T1000 (cell line): ENCODE data around the gene RPL19.
A peak's percentile ranks its signal among the peaks of the same experiment; 100 is the strongest.
"Not testable (repeated sequence)": the region's sequence is repeated elsewhere in the genome, so short reads cannot be mapped to it uniquely, and the experiment has no call there.

Source experiments
- DNase-seq: peaks from one replicate; lab custom pipeline; 2025; ENCODE audit warnings: mixed read lengths; lab: John Stamatoyannopoulos, UW

Gene RPL19

GRCh38 chr17:39200070-39200879 lies at the start of gene RPL19:
RPL19 (plus strand) TSS chr17:39200283; CDS start chr17:39200345, 62 bp downstream.
- peak; percentile 80 for DNase-seq

GRCh38 chr17:39150795-39151149 lies 49.3 kb upstream of the RPL19 start:
- DNase-seq: no peak

GRCh38 chr17:39151150-39151942 lies 48.7 kb upstream of the RPL19 start, which contains the start of gene PLXDC1:
PLXDC1 (minus strand) TSS chr17:39151637; CDS start chr17:39151437, 200 bp downstream.
- DNase-seq: no peak

- DNase-seq: no peak
Observed at GRCh38 chr17:39151943-39152818, 47.9 kb upstream of the RPL19 start.

GRCh38 chr17:39153599-39154051 lies 46.5 kb upstream of the RPL19 start:
- DNase-seq: peak; percentile 93

GRCh38 chr17:39155654-39156053 lies 44.4 kb upstream of the RPL19 start:
- DNase-seq: no peak

GRCh38 chr17:39156491-39156890 lies 43.6 kb upstream of the RPL19 start:
- no peak for DNase-seq

- DNase-seq: no peak
Observed at GRCh38 chr17:39158623-39159022, 41.5 kb upstream of the RPL19 start.

- no peak for DNase-seq
Observed at GRCh38 chr17:39161962-39162361, 38.1 kb upstream of the RPL19 start.

- peak; percentile 46 for DNase-seq
Observed at GRCh38 chr17:39164675-39165143, 35.4 kb upstream of the RPL19 start.

- DNase-seq: no peak
Observed at GRCh38 chr17:39165178-39165840, 34.8 kb upstream of the RPL19 start.

- DNase-seq: no peak
Observed at GRCh38 chr17:39165841-39166349, 34.2 kb upstream of the RPL19 start, which contains the start of gene ARL5C. ARL5C (minus strand) TSS chr17:39166161; CDS start chr17:39165760, 401 bp downstream.

- no peak for DNase-seq
Observed at GRCh38 chr17:39166437-39167335, 33.4 kb upstream of the RPL19 start.

GRCh38 chr17:39167476-39167875 lies 32.6 kb upstream of the RPL19 start:
- DNase-seq: no peak

- DNase-seq: not testable (repeated sequence)
Observed at GRCh38 chr17:39168503-39168902, 31.6 kb upstream of the RPL19 start.

GRCh38 chr17:39169101-39169500 lies 31.0 kb upstream of the RPL19 start:
- no peak for DNase-seq

GRCh38 chr17:39169518-39169917 lies 30.6 kb upstream of the RPL19 start:
- no peak for DNase-seq

- no peak for DNase-seq
Observed at GRCh38 chr17:39170109-39170508, 30.0 kb upstream of the RPL19 start.

GRCh38 chr17:39170558-39170957 lies 29.5 kb upstream of the RPL19 start:
- no peak for DNase-seq

- DNase-seq: no peak
Observed at GRCh38 chr17:39171933-39172332, 28.1 kb upstream of the RPL19 start.
